Trophoblast cell (in vitro differentiated cells and primary cell): ENCODE results near the gene SESN1.

Experiments
- DNase-seq, 2 donors: peaks; one replicate each; pipeline ENCODE4 v3.0.0-alpha.2; 2016
- H2AFZ ChIP-seq: 2 replicates; pipeline ENCODE4 v1.6.1; 2013; ENCODE audit warnings: low read length, moderate library complexity, mild to moderate bottlenecking; ENCODE audit not compliant: insufficient read depth, poor library complexity
- H2AK5ac ChIP-seq: 2 replicates; pipeline ENCODE4 v1.6.1; 2013; ENCODE audit warnings: mild to moderate bottlenecking, low read length
- H2BK120ac ChIP-seq: 2 replicates; pipeline ENCODE4 v1.6.1; 2013; ENCODE audit warnings: low read length, mild to moderate bottlenecking, moderate library complexity; ENCODE audit not compliant: insufficient read depth, poor library complexity
- H2BK12ac ChIP-seq: 2 replicates; pipeline ENCODE4 v1.6.1; 2013; ENCODE audit warnings: mild to moderate bottlenecking, low read length, moderate library complexity
- H2BK5ac ChIP-seq: 2 replicates; pipeline ENCODE4 v1.6.1; 2013; ENCODE audit warnings: low read length, low read depth, moderate library complexity, mild to moderate bottlenecking; ENCODE audit not compliant: poor library complexity
- H3K14ac ChIP-seq: 2 replicates; pipeline ENCODE4 v1.6.1; 2013; ENCODE audit warnings: mild to moderate bottlenecking, low read length
- H3K18ac ChIP-seq: 2 replicates; pipeline ENCODE4 v1.6.1; 2013; ENCODE audit warnings: mild to moderate bottlenecking, low read length
- H3K23ac ChIP-seq: 2 replicates; pipeline ENCODE4 v1.6.1; 2013; ENCODE audit warnings: low read length
- H3K27ac ChIP-seq: 2 replicates; pipeline ENCODE4 v1.5.1; 2013; ENCODE audit warnings: low read depth, mild to moderate bottlenecking, inconsistent platforms, low read length, moderate library complexity
- H3K27me3 ChIP-seq: 2 replicates; pipeline ENCODE4 v1.6.1; 2013; ENCODE audit warnings: inconsistent platforms, mild to moderate bottlenecking, low read length, moderate library complexity; ENCODE audit not compliant: insufficient read depth
- H3K36me3 ChIP-seq, 2 experiments: 1 replicate in 1 of 2; 2 replicates in 1 of 2; pipeline ENCODE4 v1.6.1; 2013; ENCODE audit warnings: low read length in 2 of 2, mild to moderate bottlenecking in 2 of 2, moderate library complexity in 1 of 2; ENCODE audit not compliant: insufficient read depth in 2 of 2, control insufficient read depth in 1 of 2
- H3K4ac ChIP-seq: 2 replicates; pipeline ENCODE4 v1.6.1; 2013; ENCODE audit warnings: low read depth, mild to moderate bottlenecking, low read length, moderate library complexity
- H3K4me1 ChIP-seq, 2 experiments: 1 replicate in 1 of 2; 2 replicates in 1 of 2; pipeline ENCODE4 v1.6.1; 2013; ENCODE audit warnings: low read length in 2 of 2, mild to moderate bottlenecking in 2 of 2, moderate library complexity in 1 of 2; ENCODE audit not compliant: insufficient read depth in 2 of 2, control insufficient read depth in 1 of 2
- H3K4me2 ChIP-seq: 2 replicates; pipeline ENCODE4 v1.6.1; 2013; ENCODE audit warnings: inconsistent platforms, mild to moderate bottlenecking, low read length, moderate library complexity
- H3K4me3 ChIP-seq: 2 replicates; pipeline ENCODE4 v1.5.1; 2013; ENCODE audit warnings: mild to moderate bottlenecking, low read depth, low read length, inconsistent platforms
- H3K79me1 ChIP-seq: one replicate; pipeline ENCODE4 v1.6.1; 2013; ENCODE audit warnings: low read length
- H3K79me2 ChIP-seq: 2 replicates; pipeline ENCODE4 v1.6.1; 2013; ENCODE audit warnings: low read length, mild to moderate bottlenecking; ENCODE audit not compliant: control insufficient read depth, insufficient read depth, poor library complexity
- H3K9ac ChIP-seq: 2 replicates; pipeline ENCODE4 v1.6.1; 2013; ENCODE audit warnings: mild to moderate bottlenecking, low read length
- H3K9me3 ChIP-seq: 2 replicates; pipeline ENCODE4 v1.6.1; 2013; ENCODE audit warnings: low read depth, mild to moderate bottlenecking, control low read depth, inconsistent platforms, low read length; ENCODE audit not compliant: insufficient read depth
- H4K12ac ChIP-seq: 2 replicates; pipeline ENCODE4 v1.6.1; 2013; ENCODE audit warnings: low read depth, mild to moderate bottlenecking, low read length, moderate library complexity
- H4K8ac ChIP-seq: 2 replicates; pipeline ENCODE4 v1.6.1; 2013; ENCODE audit warnings: low read depth, mild to moderate bottlenecking, low read length, moderate library complexity
- H4K91ac ChIP-seq: one replicate; pipeline ENCODE4 v1.6.1; 2013; ENCODE audit warnings: low read depth, mild to moderate bottlenecking, low read length, moderate library complexity
- WGBS: extraction: QIAGEN DNeasy Blood & Tissue Kit; methylation state at CpG from one replicate; pipeline ENCODE4 v1.1.7; 2013; ENCODE audit warnings: missing lambda C conversion rate; ENCODE audit not compliant: insufficient read length, insufficient coverage; ENCODE audit errors: extremely low coverage; 5-methylcytosine and 5-hydroxymethylcytosine counted together

Gene SESN1

DNA sequence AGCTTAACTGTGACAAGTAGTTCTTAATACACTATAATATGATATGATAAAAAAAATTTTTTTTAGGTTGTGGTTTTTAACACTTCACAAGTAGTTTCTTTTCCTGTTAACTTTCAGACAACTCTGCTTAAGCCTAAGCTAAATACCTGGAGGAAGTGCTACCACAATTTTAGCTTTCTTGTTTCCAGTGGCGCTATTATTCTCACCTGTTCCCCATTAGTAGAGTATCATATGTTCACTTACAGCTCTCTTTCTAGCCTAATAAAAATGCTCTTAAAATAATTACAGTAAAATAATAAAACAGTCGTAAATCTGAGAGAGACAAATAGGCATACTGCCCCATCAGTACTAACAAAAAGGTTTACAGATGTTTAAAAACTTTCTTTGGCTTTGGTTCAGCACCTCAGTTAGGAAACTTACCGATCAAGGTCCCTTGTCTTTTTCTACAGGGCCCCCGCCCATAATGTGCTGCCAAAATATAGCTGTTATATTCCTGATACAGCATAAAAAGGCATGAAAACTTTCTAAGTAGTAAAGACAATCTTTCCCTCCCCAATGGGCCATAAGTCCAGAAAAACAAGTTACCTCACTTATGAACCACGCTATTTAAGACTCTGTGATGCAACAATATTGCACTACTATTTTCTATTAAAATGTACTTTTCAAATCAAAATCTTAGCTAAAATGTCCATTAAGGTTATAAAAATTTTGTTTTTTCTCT, 57.9 kb downstream of the SESN1 start:
- WGBS: no CpG with 5 or more reads among the region's 5 CpGs
- no peak for DNase-seq
- H3K23ac ChIP-seq: no peak overlapping the region

DNA sequence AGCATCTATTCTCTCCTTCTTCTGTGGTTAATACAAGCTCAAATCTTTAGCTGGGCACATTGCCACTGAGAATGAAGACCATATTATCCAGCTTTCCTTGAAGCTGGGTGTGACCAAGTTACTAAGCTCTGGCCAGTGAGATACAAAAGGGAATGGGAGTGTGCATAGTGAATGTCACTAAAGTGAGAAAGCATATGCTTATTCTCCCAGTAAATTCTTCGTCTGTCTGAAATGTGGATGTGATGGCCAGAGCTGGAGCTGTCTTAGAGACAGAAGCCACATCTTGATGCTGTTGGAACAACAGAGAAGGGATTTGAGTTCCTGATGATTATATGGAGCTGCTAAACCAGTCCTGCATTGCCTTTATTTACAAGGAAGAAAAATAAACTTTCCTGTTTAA, 60.1 kb downstream of the SESN1 start:
- no peaks in the 10 kb centered on the region for H3K27me3 ChIP-seq
- no peaks in the 10 kb centered on the region for H3K79me2 ChIP-seq
- H2BK5ac ChIP-seq: no peak overlapping the region
- no peak overlapping the region for H4K12ac ChIP-seq
- no peak for DNase-seq
- H2BK120ac ChIP-seq: no peak overlapping the region
- no peak overlapping the region for H3K4ac ChIP-seq
- no peak overlapping the region for H3K4me2 ChIP-seq
- no peak overlapping the region for H3K14ac ChIP-seq
- H3K36me3 ChIP-seq: no peaks in the 10 kb centered on the region
- H2AK5ac ChIP-seq: no peak overlapping the region
- no peak overlapping the region for H4K8ac ChIP-seq
- no peaks in the 10 kb centered on the region for H3K4me1 ChIP-seq
- no peak overlapping the region for H2AFZ ChIP-seq
- H2BK12ac ChIP-seq: no peak overlapping the region
- no peaks in the 10 kb centered on the region for H3K9me3 ChIP-seq
- H3K79me1 ChIP-seq: no peaks in the 10 kb centered on the region
- H3K9ac ChIP-seq: no peak overlapping the region
- no peak overlapping the region for H3K18ac ChIP-seq
- WGBS: no CpG with 5 or more reads among the region's 1 CpG
- no peak overlapping the region for H3K4me3 ChIP-seq
- no peak overlapping the region for H4K91ac ChIP-seq
- no peak overlapping the region for H3K27ac ChIP-seq
- H3K23ac ChIP-seq: no peak overlapping the region

More for the DNA sequence above, 57.9 kb downstream of the SESN1 start:
- no peaks in the 10 kb centered on the region for H3K36me3 ChIP-seq
- no peak overlapping the region for H2BK5ac ChIP-seq
- no peaks in the 10 kb centered on the region for H3K79me1 ChIP-seq
- no peak overlapping the region for H2BK12ac ChIP-seq
- no peak overlapping the region for H2BK120ac ChIP-seq
- no peak overlapping the region for H4K8ac ChIP-seq
- H3K27ac ChIP-seq: no peak overlapping the region
- no peaks in the 10 kb centered on the region for H3K4me1 ChIP-seq
- no peaks in the 10 kb centered on the region for H3K27me3 ChIP-seq
- H3K4me2 ChIP-seq: no peak overlapping the region
- no peaks in the 10 kb centered on the region for H3K9me3 ChIP-seq
- H3K4ac ChIP-seq: no peak overlapping the region
- no peak overlapping the region for H3K9ac ChIP-seq
- no peak overlapping the region for H2AFZ ChIP-seq
- no peak overlapping the region for H3K14ac ChIP-seq
- H3K18ac ChIP-seq: no peak overlapping the region
- H3K79me2 ChIP-seq: no peaks in the 10 kb centered on the region
- no peak overlapping the region for H3K4me3 ChIP-seq
- no peak overlapping the region for H4K91ac ChIP-seq
- no peak overlapping the region for H2AK5ac ChIP-seq
- H4K12ac ChIP-seq: no peak overlapping the region

GRCh38 chr6:109033655-109034054, 61.0 kb downstream of the SESN1 start:
- H3K79me1 ChIP-seq: no peaks in the 10 kb centered on the region
- H3K4me1 ChIP-seq: no peaks in the 10 kb centered on the region
- no peak overlapping the region for H3K4me2 ChIP-seq
- no CpG with 5 or more reads among the region's 2 CpGs for WGBS
- no peaks in the 10 kb centered on the region for H3K27me3 ChIP-seq
- H3K14ac ChIP-seq: no peak overlapping the region
- H3K18ac ChIP-seq: no peak overlapping the region
- H2AFZ ChIP-seq: no peak overlapping the region
- no peak for DNase-seq
- no peak overlapping the region for H4K8ac ChIP-seq
- no peaks in the 10 kb centered on the region for H3K9me3 ChIP-seq
- H3K36me3 ChIP-seq: no peaks in the 10 kb centered on the region
- no peak overlapping the region for H2AK5ac ChIP-seq
- H2BK120ac ChIP-seq: no peak overlapping the region
- no peak overlapping the region for H2BK5ac ChIP-seq
- no peak overlapping the region for H3K23ac ChIP-seq
- H3K4me3 ChIP-seq: no peak overlapping the region
- no peak overlapping the region for H3K27ac ChIP-seq
- H3K79me2 ChIP-seq: no peaks in the 10 kb centered on the region
- H3K9ac ChIP-seq: no peak overlapping the region
- H4K12ac ChIP-seq: no peak overlapping the region
- H3K4ac ChIP-seq: no peak overlapping the region
- no peak overlapping the region for H2BK12ac ChIP-seq
- H4K91ac ChIP-seq: no peak overlapping the region

DNA sequence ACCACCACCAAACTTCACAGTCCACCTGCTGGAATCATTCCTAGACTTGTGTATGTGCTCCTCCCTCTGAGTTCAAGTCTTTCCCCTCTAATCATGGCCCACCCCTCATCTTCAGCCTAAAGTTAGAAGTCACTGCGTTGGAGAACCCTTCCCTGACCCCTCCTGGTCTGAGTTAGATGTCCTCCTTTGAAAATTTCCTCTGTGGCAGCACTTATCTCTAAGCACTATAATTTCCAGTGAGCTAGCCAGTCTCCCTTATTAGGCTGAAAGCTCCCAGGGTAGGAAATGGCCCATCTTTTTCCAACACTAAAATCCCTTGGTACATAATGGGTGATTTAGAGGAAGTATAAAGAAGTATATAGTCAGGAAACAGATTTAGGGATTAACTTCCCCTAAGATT, 63.2 kb downstream of the SESN1 start:
- H3K14ac ChIP-seq: no peak overlapping the region
- no peak overlapping the region for H3K27ac ChIP-seq
- H2BK120ac ChIP-seq: no peak overlapping the region
- no peak overlapping the region for H4K8ac ChIP-seq
- no peak overlapping the region for H3K4me3 ChIP-seq
- H2BK5ac ChIP-seq: no peak overlapping the region
- WGBS: no CpG with 5 or more reads among the region's 1 CpG
- no peak overlapping the region for H2BK12ac ChIP-seq
- no peaks in the 10 kb centered on the region for H3K4me1 ChIP-seq
- no peak overlapping the region for H2AFZ ChIP-seq
- no peak overlapping the region for H3K4ac ChIP-seq
- H3K9ac ChIP-seq: no peak overlapping the region
- H3K79me2 ChIP-seq: no peaks in the 10 kb centered on the region
- H3K4me2 ChIP-seq: no peak overlapping the region
- no peak overlapping the region for H4K91ac ChIP-seq
- no peaks in the 10 kb centered on the region for H3K79me1 ChIP-seq
- H3K18ac ChIP-seq: no peak overlapping the region
- H3K36me3 ChIP-seq: peaks cover 0 to 2% of the 10 kb centered on the region in 2 experiments
- DNase-seq: no peak
- H3K27me3 ChIP-seq: no peaks in the 10 kb centered on the region
- no peak overlapping the region for H3K23ac ChIP-seq
- H2AK5ac ChIP-seq: no peak overlapping the region
- no peaks in the 10 kb centered on the region for H3K9me3 ChIP-seq
- H4K12ac ChIP-seq: no peak overlapping the region
